SK-N-SH (cell line): ENCODE measurements around the gene EMX1. TPM values are rescaled to one million over a fixed set of nuclear protein-coding genes. Genes with fewer than 3 reads are reported as not detected.

Source experiments
- CTCF ChIA-PET: fragments of 300-600, 350-600 bp; formaldehyde crosslinking; extraction: SDS; loops from one replicate; lab custom pipeline; 2021; lab: Yijun Ruan, JAX
- POLR2A ChIA-PET: fragments of 350-600 bp; sonication (Branson Sonifier 250); formaldehyde crosslinking; extraction: SDS; loops from one replicate; lab custom pipeline; 2020; ENCODE audit warnings: antibody characterized with exemption, inconsistent platforms; lab: Yijun Ruan, JAX
- DNase-seq: peaks from one replicate; pipeline ENCODE4 v3.0.0; 2012
- H2AFZ ChIP-seq: fragments of 200-600 bp; sonication (generic); 2 replicates; pipeline ENCODE4 v1.8.1; 2016; ENCODE audit warnings: antibody characterized with exemption, mild to moderate bottlenecking, low read depth
- H3F3A ChIP-seq: fragments of 200-600 bp; sonication (generic); replicated peaks from 2 replicates; pipeline ENCODE3; 2016; ENCODE audit warnings: antibody characterized with exemption, mild to moderate bottlenecking; ENCODE audit not compliant: insufficient read depth
- H3K27ac ChIP-seq, 2 experiments: fragments of 200-500 bp in 1 of 2; fragments of 200-600 bp in 1 of 2; sonication (Bioruptor generic) in 1 of 2; sonication (generic), shearing (Covaris generic) in 1 of 2; 2 replicates each; pipeline versions ENCODE4 v1.5.1 to v1.6.1; 2014 to 2016; ENCODE audit warnings: low read depth in 2 of 2, inconsistent platforms in 1 of 2, low read length in 1 of 2, mild to moderate bottlenecking in 1 of 2, mixed read lengths in 1 of 2
- H3K27me3 ChIP-seq: fragments of 200-600 bp; sonication (generic), shearing (Covaris generic); 2 replicates; pipeline ENCODE4 v1.6.1; 2016; ENCODE audit warnings: mixed run types; ENCODE audit not compliant: insufficient read depth
- H3K36me3 ChIP-seq, 2 experiments: fragments of 200-500 bp in 1 of 2; fragments of 200-600 bp in 1 of 2; sonication (Bioruptor generic) in 1 of 2; sonication (generic) in 1 of 2; replicated peaks in 1 of 2; 2 replicates each; pipeline versions ENCODE3 to v1.5.1; 2014 to 2016; ENCODE audit warnings: low read length in 1 of 2, mild to moderate bottlenecking in 1 of 2; ENCODE audit not compliant: insufficient read depth in 2 of 2, control insufficient read depth in 1 of 2
- H3K4me1 ChIP-seq, 2 experiments: fragments of 200-500 bp in 1 of 2; fragments of 200-600 bp in 1 of 2; sonication (Bioruptor generic) in 1 of 2; sonication (generic), shearing (Covaris generic) in 1 of 2; 2 replicates each; pipeline versions ENCODE4 v1.5.1 to v1.6.1; 2014 to 2016; ENCODE audit warnings: low read depth in 1 of 2, low read length in 1 of 2, mixed run types in 1 of 2; ENCODE audit not compliant: insufficient read depth in 2 of 2, control insufficient read depth in 1 of 2
- H3K4me2 ChIP-seq: fragments of 200-600 bp; sonication (generic), shearing (Covaris generic); 2 replicates; pipeline ENCODE4 v1.6.1; 2017; ENCODE audit warnings: mixed run types
- H3K4me3 ChIP-seq, 2 experiments: fragments of 200-500 bp in 1 of 2; fragments of 200-600 bp in 1 of 2; sonication (Bioruptor generic) in 1 of 2; sonication (generic), shearing (Covaris generic) in 1 of 2; 2 replicates each; pipeline versions ENCODE4 v1.5.1 to v1.8.1; 2014 to 2016; ENCODE audit warnings: low read depth in 2 of 2, inconsistent platforms in 1 of 2, low read length in 1 of 2, mild to moderate bottlenecking in 1 of 2, mixed read lengths in 1 of 2, moderate library complexity in 1 of 2
- H3K79me2 ChIP-seq: fragments of 200-600 bp; sonication (generic); 2 replicates; pipeline ENCODE4 v1.8.1; 2017; ENCODE audit warnings: mild to moderate bottlenecking; ENCODE audit not compliant: insufficient read depth
- H3K9ac ChIP-seq: fragments of 200-600 bp; sonication (generic); 2 replicates; pipeline ENCODE4 v1.6.1; 2017; ENCODE audit warnings: mixed run types
- H3K9me2 ChIP-seq: fragments of 200-600 bp; sonication (generic); 2 replicates; pipeline ENCODE4 v1.6.1; 2017; ENCODE audit warnings: mixed run types
- H3K9me3 ChIP-seq: fragments of 200-600 bp; sonication (generic); 2 replicates; pipeline ENCODE4 v1.6.1; 2017; ENCODE audit warnings: mixed run types, mild to moderate bottlenecking, moderate library complexity
- H4K20me1 ChIP-seq: fragments of 200-600 bp; sonication (generic); 2 replicates; pipeline ENCODE4 v1.6.1; 2017; ENCODE audit warnings: mild to moderate bottlenecking, mixed run types; ENCODE audit not compliant: insufficient read depth
- NRF1 ChIP-seq: IDR thresholded peaks from 2 replicates; pipeline ENCODE4 v1.6.1; 2012; ENCODE audit warnings: low read depth, mild to moderate bottlenecking, low read length
- PBX3 ChIP-seq: IDR thresholded peaks from 2 replicates; pipeline ENCODE4; 2012
- RXRA ChIP-seq: IDR thresholded peaks from 2 replicates; pipeline ENCODE4 v1.4.0; 2012; ENCODE audit warnings: low read depth, mild to moderate bottlenecking, borderline replicate concordance
- SMC3 ChIP-seq: IDR thresholded peaks from 2 replicates; pipeline ENCODE4 v1.6.1; 2012; ENCODE audit warnings: low read depth, low read length, improper control_type of control experiment
- ZBTB33 ChIP-seq: IDR thresholded peaks from 2 replicates; pipeline ENCODE4 v1.4.0; 2012; ENCODE audit warnings: low read depth, borderline replicate concordance
- WGBS: methylation state at CpG from one replicate; pipeline ENCODE4 v1.1.6; 2017; ENCODE audit warnings: low lambda C conversion rate; 5-methylcytosine and 5-hydroxymethylcytosine counted together
- polyA plus RNA-seq, 3 experiments: library from polyadenylated mRNA; depleted of rRNA; stranded (reverse); fragments of >200 nt; gene quantifications; 2 replicates each; pipeline ENCODE4 v1.2.3, GENCODE V29; 2012
- TF ChIP-seq, protein P1 (sequence below): fragments of 150-350 bp; IDR thresholded peaks from 2 replicates; pipeline ENCODE4 v1.6.1; 2017; ENCODE audit warnings: antibody characterized with exemption, low read length, low read depth, borderline replicate concordance

The EMX1 gene
- polyA plus RNA-seq, 1 of the 3 experiments (the other 2 are of a cell fraction): not detected

- ChIA-PET CTCF (interaction anchor here (1.0 to 8.6 kb wide), 10 partner anchors 9 to 249 kb away, joined by 3 to 53 read pairs (median 7); no protein-coding TSS in a partner anchor), POLR2A (no interaction called here)
- H3K27ac ChIP-seq: no peak overlapping the region
- WGBS: 20% methylated on average over 7 of the region's 8 CpGs
- no peak overlapping the region for H3K4me2 ChIP-seq
- no peak overlapping the region for H3K4me3 ChIP-seq
- TF ChIP-seq ZBTB33 (no peak), PBX3 (no peak)
- TF ChIP-seq, protein P1, sequence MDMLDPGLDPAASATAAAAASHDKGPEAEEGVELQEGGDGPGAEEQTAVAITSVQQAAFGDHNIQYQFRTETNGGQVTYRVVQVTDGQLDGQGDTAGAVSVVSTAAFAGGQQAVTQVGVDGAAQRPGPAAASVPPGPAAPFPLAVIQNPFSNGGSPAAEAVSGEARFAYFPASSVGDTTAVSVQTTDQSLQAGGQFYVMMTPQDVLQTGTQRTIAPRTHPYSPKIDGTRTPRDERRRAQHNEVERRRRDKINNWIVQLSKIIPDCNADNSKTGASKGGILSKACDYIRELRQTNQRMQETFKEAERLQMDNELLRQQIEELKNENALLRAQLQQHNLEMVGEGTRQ: no peak
- H3F3A ChIP-seq: no peaks in the 10 kb centered on the region
- no peaks in the 10 kb centered on the region for H3K79me2 ChIP-seq
- H3K4me1 ChIP-seq: peaks cover 4 to 8% of the 10 kb centered on the region in 2 experiments; a peak in 1 of 4 replicates
- 0 out of 2 replicates have a peak, but pooled peaks cover 3% of the 10 kb centered on the region for H4K20me1 ChIP-seq
- H2AFZ ChIP-seq: no peak overlapping the region
- no peak overlapping the region for H3K9ac ChIP-seq
- no peaks in the 10 kb centered on the region for H3K9me2 ChIP-seq
- no peak for DNase-seq
- H3K36me3 ChIP-seq: no peaks in the 10 kb centered on the region
- H3K9me3 ChIP-seq: no peaks in the 10 kb centered on the region
- H3K27me3 ChIP-seq: peaks cover 65% of the 10 kb centered on the region
These were observed 10.6 kb downstream of the EMX1 start for GRCh38 chr2:72927619-72928550.

GRCh38 chr2:72929010-72929409, 11.7 kb downstream of the EMX1 start:
- Histone ChIP-seq H3K4me3 (no peak overlapping the region), H3K27ac (no peak overlapping the region), H3K9ac (no peak overlapping the region), H3K27me3 (peaks cover 54% of the 10 kb centered on the region), H3K9me3 (no peaks in the 10 kb centered on the region), H3K4me2 (no peak overlapping the region), H2AFZ (no peak overlapping the region), H3F3A (no peaks in the 10 kb centered on the region), H3K36me3 (no peaks in the 10 kb centered on the region), H3K4me1 (peaks cover 4 to 8% of the 10 kb centered on the region in 2 experiments; a peak in 1 of 4 replicates), H3K79me2 (no peaks in the 10 kb centered on the region), H4K20me1 (0 out of 2 replicates have a peak, but pooled peaks cover 3% of the 10 kb centered on the region), H3K9me2 (no peaks in the 10 kb centered on the region)
- TF ChIP-seq RXRA: no peak
- TF ChIP-seq, protein P1: no peak
- no peak for TF ChIP-seq NRF1
- no peak for TF ChIP-seq SMC3
- TF ChIP-seq PBX3: no peak
- no peak for DNase-seq
- CTCF ChIA-PET: interaction anchor here (1.3 to 8.6 kb wide), 4 partner anchors 35 to 44 kb away, joined by 3 to 53 read pairs (median 16); partner anchors contain the start of gene SPR
- 77% methylated on average over 1 of the region's 1 CpG for whole genome bisulfite sequencing
- POLR2A ChIA-PET: no interaction called here
